ENCODE measurements around the gene ANKFN1. TPM values are rescaled to one million over a fixed set of nuclear protein-coding genes. Genes with fewer than 3 reads are reported as not detected.
A peak's percentile ranks its signal among the peaks of the same experiment; 100 is the strongest.
"Not testable (repeated sequence)": the region's sequence is repeated elsewhere in the genome, so short reads cannot be mapped to it uniquely, and the experiment has no call there.

Gene ANKFN1
- total and polyA plus RNA-seq, 8 donors: 0.13 to 1.8 (median 0.66) TPM

- DNase-seq (no peak), ATAC-seq (peak; percentile 83)
- H3K36me3 ChIP-seq: no peaks in the 10 kb centered on the region
- no peaks in the 10 kb centered on the region for H3K27me3 ChIP-seq
- H3K4me1 ChIP-seq: no peaks in the 10 kb centered on the region
- H3K9me3 ChIP-seq: no peaks in the 10 kb centered on the region
- TF ChIP-seq CTCF (IDR thresholded peaks at IDR 0.05): no peak
- intact Hi-C loops (cut with DNase I): no loop called here
- H3K27ac ChIP-seq: no peak overlapping the region
- H3K4me3 ChIP-seq: no peak overlapping the region
Measured at GRCh38 chr17:56389356-56389755, 236.1 kb downstream of the ANKFN1 start.

GRCh38 chr17:56392321-56392720 lies 239.0 kb downstream of the ANKFN1 start:
- no peaks in the 10 kb centered on the region for H3K36me3 ChIP-seq
- H3K9me3 ChIP-seq: no peaks in the 10 kb centered on the region
- no peaks in the 10 kb centered on the region for H3K4me1 ChIP-seq
- no peak overlapping the region for H3K4me3 ChIP-seq
- ATAC-seq (no peak), DNase-seq (no peak)
- intact Hi-C loops (cut with DNase I): no loop called here
- no peak for TF ChIP-seq CTCF (IDR thresholded peaks at IDR 0.05)
- H3K27ac ChIP-seq: no peak overlapping the region
- no peaks in the 10 kb centered on the region for H3K27me3 ChIP-seq

GRCh38 chr17:56393156-56393555 lies 239.9 kb downstream of the ANKFN1 start:
- no peaks in the 10 kb centered on the region for H3K9me3 ChIP-seq
- no peak overlapping the region for H3K27ac ChIP-seq
- intact Hi-C loops (cut with DNase I): no loop called here
- H3K4me1 ChIP-seq: no peaks in the 10 kb centered on the region
- no peaks in the 10 kb centered on the region for H3K27me3 ChIP-seq
- no peak overlapping the region for H3K4me3 ChIP-seq
- ATAC-seq: no peak
- DNase-seq: no peak
- no peak for TF ChIP-seq CTCF (IDR thresholded peaks at IDR 0.05)
- H3K36me3 ChIP-seq: no peaks in the 10 kb centered on the region

GRCh38 chr17:56395787-56396186 lies 242.5 kb downstream of the ANKFN1 start:
- Histone ChIP-seq H3K9me3 (no peaks in the 10 kb centered on the region), H3K4me1 (no peaks in the 10 kb centered on the region), H3K27me3 (no peaks in the 10 kb centered on the region), H3K27ac (no peak overlapping the region), H3K36me3 (no peaks in the 10 kb centered on the region), H3K4me3 (no peak overlapping the region)
- DNase-seq (no peak), ATAC-seq (no peak)
- intact Hi-C loops (cut with DNase I): no loop called here
- TF ChIP-seq CTCF (IDR thresholded peaks at IDR 0.05): no peak

GRCh38 chr17:56407086-56407485 lies 253.8 kb downstream of the ANKFN1 start:
- DNase-seq (no peak), ATAC-seq (no peak)
- Histone ChIP-seq H3K27me3 (no peaks in the 10 kb centered on the region), H3K9me3 (no peaks in the 10 kb centered on the region), H3K27ac (no peak overlapping the region), H3K4me3 (no peak overlapping the region), H3K4me1 (no peaks in the 10 kb centered on the region), H3K36me3 (no peaks in the 10 kb centered on the region)
- intact Hi-C loops (cut with DNase I): no loop called here
- TF ChIP-seq CTCF (IDR thresholded peaks at IDR 0.05): no peak

GRCh38 chr17:56412356-56412755 lies 259.1 kb downstream of the ANKFN1 start:
- ATAC-seq; H3K4me1 ChIP-seq; DNase-seq; H3K27me3 ChIP-seq; H3K27ac ChIP-seq; H3K4me3 ChIP-seq; H3K36me3 ChIP-seq; intact Hi-C loops (cut with DNase I): not testable (repeated sequence)
- peaks cover 0 to 13% of the 10 kb centered on the region in 2 donors for H3K9me3 ChIP-seq
